ENCODE data around the gene SCMH1.

GRCh38 chr1:41118645-41119044 lies 123.5 kb downstream of the SCMH1 start:
- TF ChIP-seq TCF7L2 (IDR thresholded peaks at IDR 0.05; ENCODE audit: low read depth, low read length) (no peak), CTCF (IDR thresholded peaks at IDR 0.05) (no peak)

All from Panc1 (cell line).